ENCODE measurements around the gene PSD2. TPM values are rescaled to one million over a fixed set of nuclear protein-coding genes. Genes with fewer than 3 reads are reported as not detected.

The PSD2 gene
- total RNA-seq, result 0.21 TPM

DNA sequence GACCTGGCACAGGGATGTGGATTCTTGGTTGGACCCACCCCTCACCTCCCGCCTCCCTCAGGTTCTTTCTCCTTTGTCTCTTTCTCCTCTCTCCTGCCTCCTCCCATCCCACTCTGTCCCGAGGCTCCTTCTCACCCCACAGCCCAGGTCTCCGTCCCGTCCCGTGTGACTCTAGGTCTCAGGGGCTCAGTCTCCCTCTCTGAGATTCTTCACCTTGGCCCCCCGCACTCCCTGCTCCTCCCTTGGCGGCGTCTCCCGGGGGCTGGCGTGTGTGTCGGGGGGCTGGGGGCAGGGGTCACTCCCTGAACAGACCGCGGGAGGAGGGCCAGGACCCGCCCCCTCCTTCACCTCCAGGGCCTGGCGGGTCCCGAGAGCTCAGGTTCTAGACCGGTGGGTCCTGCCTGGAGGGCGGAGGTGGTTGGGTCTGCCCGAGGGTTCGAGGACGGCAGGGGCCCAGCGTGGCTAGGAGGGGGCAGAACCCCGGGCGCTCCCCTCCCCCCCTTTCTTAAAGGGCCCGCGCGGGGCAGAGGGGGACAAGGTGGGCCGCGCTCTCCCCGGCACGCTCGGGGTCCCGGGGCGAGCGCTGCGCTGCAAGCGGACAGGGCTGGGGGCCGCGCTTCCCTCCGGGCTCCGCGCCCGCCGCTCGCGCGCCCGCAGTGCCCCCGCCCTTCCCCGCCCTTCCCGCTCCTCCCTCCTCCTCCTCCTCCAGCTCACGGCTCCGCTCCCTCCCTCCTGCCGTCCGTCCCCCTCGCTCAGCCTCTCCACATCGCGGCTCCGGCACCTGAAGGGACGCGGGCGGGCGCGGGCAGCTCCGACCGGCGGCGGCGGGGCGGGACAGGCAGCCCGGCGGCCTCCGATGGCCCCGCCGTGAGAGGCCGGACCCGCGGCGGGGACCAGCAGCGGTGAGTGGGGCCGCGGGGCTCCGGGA is at the start of gene PSD2:
Gene PSD2, plus strand, starts transcription at position 735 of the 928 bp plus-strand sequence. CDS start 13,633 bp downstream, outside the sequence.
- no peak for DNase-seq (ENCODE audit: low spot score)

DNA sequence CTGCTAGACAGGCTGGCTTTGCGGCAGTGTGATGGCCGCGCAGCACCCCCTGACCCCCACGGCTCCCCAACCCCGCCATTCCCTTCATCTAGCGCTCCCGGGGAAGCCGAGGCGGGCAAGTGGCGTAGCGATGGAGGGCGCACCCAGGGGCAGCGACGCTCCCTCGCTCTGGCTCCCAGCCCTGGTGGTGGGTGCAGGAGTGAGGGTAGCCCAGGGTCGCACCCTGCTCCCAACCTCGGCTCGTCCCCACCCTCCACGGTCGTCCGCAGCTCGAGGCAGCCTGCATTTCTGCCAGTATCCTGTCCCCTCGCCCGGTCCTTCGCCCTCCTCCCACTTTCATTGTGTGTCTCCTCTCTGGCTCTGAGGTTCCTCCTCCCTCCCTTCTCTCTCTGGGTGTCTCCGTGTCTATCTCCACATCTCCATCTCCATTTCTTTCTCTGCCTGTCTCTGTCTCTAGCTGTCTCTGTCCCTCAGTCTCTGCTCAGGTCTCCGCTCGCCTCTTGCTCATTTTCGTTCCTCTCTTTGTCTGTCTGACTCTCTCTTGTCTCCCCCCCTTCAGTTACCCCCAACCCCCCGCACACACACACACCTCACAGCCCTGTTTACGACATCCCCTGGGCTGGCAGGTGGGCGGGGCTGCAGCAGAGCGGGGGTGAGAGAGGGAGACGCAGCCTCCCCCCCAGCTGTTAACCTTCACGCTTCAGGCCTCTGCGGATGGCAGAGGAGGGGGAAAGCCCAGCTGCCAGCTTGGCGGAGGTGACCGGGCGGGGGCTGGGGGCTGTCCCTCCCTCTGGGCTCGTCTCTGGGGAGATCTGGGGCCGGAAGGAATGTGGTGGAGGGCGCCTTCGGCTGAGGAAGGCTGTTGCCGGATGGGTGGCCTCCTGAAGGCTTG is 48.7 kb upstream of the PSD2 start:
- no peak for DNase-seq (ENCODE audit: low spot score)

DNA sequence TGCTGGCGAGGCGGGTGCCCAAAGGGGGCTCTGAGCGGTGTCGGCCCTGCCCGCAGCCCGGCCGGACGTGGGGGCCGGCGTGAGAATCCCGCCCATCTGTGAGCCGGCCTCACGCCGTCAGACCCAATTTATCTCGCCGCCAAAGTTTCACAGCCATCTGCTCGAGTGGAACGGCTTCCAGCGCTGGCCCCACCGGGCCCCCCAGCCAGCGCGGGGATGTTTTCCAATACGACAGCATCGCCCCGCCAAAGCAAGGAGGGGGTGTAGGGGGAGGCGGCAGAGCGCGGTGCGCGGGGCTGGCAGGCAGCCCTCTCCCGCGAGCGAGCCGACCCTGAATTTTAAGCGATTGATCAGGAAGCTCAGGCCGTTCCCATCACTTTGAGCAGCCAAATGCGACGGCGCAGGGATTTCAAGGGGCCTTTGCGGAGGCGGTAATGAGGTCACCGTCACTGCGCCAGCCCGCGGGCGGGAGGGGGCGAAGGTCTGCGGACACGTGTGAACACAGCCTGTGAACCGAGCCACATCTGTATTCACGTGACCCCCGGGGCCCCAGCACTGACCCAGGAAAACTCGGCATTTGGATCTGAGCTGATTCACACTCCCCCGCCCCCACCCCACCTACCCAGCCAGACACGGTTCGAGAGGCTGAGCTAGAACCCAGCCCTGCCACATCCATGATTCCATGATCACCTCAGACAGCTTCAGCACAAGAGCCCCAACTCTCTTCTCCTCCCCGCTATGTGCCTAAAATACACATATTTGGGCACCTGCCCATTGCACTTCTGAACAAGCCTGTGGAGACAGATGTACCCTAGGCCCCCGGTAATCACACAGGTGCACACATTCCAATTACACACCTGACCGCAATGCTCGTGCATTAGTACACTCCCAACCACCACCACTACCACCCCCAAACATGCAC is 47.8 kb upstream of the PSD2 start:
- DNase-seq (ENCODE audit: low spot score), result peak; percentile 56

DNA sequence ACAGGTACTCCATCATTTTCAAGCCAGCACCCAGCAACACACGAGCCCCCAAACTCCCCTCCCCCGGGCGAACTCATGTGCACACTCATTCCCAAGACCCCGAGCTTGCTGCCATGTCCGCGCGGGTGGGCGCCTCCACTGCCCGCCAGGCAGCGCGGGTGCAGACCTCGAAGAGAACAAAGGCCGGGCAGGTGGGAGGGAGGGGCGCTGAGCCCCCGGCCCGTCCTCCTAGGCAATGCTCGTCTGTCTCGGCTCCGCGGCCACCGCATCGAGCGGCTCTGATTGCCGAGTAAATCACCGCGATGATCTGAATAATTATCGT is 47.1 kb upstream of the PSD2 start:
- DNase-seq (ENCODE audit: low spot score), result no peak

DNA sequence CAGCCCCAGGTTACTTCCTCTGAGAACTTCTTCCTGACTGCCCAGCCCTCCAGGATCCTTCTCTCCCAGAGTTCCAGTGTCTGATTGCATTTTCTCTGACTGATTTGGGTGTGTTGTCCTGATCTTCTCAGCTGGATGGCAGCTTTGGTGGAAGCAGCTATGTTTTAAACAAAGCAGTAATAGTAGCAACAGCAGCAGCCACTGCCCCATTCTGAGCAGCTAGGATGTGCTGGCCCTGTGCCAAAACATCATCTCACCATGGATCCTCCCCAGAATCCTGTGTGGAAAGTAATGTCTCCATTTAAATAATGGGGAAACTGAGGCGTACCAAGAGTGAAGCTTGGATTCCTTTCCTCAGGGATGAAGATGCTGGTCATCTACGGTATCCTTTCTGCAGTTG is 46.4 kb upstream of the PSD2 start:
- DNase-seq (ENCODE audit: low spot score), result no peak

DNA sequence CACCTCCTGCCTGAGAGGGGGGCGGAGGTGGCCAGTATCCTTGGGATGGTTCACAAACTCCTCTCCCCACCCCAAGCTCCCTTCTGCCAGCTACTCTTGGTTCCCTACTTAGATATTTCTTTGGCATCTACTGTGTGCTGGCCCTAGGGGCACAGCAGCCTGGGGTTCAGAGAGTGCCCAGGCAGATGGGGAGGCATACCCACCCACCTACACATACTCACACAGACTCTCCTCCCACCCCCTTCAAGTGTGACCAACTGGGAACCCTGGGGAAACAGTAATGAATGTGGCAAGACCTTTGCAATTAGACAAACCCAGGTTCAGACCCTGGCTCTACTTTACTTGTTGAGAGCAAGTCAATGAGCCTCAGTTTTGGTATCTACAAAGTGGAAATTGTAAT is 44.4 kb upstream of the PSD2 start:
- no peak for DNase-seq (ENCODE audit: low spot score)

DNA sequence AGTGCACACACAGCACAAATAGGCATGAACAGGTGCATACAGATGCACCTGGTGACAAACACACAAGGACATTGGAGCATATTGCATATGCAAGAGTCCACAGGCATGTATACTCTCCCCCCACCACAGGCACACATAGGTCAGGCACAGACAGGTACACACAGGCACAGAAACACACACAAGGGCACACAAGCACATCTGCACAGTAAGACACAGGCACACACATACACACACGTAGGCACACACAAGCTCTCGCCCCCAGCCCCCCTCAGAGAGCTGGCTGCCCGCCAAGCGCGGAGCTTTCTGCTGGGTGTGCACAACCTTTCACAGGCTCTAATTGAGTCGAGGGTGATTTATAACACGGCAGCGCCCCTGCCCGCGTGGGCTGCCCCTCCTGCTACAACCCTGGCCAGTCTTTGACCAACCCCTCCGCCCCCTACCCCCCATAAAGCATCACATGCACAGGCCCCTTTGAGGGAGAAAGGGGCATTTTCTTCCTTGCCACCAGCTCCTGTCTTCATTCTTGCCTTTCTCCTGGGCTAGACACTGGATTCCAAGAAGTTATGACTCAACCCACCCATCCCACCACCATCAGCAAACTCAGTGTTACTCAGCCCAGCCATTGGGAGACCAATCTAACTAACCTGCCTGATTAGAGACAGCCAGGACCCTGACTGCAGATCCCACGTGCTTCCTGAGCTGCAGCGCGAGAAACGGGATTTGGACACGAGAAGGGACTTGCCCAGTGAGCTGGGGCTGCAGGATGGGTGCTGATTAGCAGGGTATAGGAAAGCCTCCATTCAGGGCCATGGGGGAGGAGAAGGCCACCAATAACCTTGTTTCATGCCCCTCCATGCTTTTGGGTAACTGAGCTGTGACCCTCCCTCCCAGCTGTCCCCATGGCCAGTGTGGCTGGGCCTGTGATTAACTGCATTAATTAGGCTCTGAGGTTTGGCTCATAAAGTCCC is 42.8 kb upstream of the PSD2 start:
- DNase-seq (ENCODE audit: low spot score), result no peak

DNA sequence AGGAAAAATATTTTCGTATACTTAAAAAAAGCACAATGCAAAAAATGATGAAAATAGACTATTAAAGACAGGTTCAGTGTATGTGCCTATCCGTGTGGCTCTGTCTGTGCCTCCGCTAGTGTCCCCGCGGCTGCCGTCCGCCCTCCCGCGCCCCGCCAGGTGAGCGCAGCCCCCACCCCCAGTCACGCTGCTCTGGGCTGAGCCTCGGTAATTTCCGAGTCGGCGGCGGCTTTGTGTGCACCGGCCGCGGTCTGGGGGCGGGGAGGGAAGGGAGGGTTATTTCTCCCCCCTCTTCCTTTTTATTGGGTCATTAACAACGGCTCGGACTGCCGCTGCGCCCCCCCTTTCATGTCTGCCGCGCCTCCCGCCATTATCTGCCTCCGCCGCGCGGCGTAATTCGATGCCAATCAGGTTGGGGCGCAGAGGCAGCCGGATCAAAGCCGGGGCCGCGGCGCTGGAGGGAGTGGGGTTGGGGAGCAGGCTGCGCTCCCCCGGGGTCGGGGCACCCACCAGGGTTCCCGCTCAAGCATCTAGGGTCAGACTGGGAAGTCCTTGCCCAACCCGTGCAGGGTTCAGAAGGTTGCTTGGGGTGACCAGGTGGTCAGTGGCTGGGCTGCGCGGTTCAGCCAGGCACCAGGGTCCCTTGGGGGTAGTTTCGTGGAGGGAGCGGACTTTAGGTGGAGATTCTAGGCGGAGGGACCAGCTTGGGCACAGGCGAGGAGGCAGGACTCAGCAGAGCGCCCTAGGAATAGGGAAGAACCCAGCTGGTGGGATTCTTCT is 39.5 kb upstream of the PSD2 start:
- no peak for DNase-seq (ENCODE audit: low spot score)

DNA sequence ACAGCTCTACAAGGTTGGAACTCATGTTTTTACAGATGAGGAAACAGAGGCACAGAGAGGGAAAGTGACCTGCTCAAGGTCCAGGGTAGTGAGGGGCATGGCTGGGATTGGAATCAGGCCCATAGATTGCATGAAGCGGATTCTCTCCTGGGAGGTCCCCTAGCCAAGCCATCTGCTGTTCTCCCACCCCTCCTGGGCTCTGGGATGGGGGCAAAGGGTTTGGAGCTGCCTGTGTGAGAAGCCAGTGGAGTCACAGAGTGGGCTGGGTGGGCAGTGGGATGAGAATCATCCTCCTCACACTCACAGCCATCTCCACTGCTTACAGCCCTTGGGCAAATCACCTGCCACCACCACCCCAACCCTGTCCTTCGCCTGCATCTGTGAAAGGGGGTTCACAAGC is 38.6 kb upstream of the PSD2 start:
- DNase-seq (ENCODE audit: low spot score), result no peak

DNA sequence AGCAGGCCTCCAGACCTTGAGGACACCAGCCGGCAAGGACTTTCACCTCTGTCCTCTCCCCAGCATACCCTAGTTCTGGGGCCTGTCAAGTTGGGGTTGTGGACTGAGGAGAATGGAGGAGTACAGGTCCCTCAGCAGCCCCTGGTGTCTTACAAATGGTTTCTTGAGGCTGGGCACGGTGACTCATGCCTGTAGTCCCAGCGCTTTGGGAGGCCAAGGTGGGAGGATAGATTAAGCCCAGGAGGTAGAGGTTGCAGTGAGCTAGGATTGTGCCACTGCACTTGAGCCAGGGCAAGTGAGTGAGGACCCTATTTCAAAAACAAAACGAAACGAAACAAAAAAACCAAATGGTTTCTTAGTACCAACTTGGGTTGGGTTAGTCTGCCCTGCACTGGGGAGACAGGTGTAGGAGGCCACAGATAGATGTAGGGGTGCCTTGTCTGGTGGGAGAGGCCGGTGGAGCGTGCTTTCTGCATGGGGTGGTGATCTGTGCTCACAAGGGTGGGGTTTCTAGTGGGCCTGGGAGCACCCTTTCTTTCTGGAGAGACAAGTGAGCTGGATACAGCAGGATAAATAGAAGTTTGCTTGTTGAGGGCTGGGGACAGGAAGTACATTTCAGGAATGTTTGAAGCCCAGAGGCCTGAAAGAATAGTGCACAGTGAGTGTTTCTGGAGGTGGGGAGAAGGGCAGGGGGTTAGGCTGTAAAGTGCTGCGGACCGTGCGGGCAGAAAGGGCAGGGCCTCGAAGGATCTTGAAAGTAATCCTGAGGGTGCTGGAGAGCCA is 37.7 kb upstream of the PSD2 start:
- no peak for DNase-seq (ENCODE audit: low spot score)

DNA sequence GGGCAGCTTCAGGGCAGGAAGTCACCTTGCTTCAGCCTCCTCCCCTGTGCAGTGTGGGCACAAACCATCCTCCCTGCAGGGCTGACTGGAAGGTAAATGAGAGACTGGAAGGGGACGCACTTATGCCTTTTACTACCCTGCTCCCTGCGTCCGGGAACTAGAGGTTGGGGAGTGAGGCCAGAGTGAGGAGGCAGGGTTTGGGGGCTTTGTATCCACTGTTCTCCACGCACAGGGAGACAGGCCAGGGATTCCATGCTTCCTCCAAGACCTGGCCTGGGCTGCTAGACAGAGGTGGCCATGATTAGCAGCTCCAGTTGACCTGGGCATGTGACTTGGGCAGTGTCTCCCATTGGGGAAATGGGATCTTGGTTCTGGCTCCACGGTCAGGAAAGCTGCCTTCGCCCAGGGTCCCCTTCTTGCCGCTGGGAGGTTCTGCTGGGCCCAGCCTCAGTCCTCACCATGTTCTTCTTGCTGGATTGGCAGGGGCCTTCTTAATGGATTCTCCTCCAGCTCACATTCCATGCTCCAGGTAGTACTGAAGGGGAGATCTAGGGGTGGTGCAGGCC is 37.0 kb upstream of the PSD2 start:
- DNase-seq (ENCODE audit: low spot score), result no peak

DNA sequence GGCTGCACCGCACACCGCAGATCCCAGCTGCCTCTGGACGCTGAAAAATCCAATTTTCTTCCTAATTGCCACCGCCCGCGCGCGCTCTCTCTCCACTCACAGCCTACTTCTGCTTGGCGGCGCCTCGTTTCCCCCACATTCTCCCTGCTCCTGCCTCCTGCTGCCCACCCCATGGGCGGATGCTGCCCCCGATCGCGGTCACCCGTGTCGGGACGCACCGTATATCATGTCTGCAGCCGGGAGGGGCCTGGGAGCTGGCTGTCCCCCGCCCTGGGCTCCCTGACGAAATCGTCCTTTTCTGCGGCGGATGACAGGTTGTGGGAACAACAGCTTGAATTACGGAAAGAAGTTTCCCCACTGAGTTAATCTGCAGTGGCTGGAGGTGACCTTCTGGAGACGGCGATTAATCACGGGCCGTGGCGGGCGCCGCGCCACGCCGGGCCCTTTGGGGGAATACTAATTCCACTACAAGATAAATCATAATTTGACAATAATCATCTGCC is 36.3 kb upstream of the PSD2 start:
- DNase-seq (ENCODE audit: low spot score), result no peak

DNA sequence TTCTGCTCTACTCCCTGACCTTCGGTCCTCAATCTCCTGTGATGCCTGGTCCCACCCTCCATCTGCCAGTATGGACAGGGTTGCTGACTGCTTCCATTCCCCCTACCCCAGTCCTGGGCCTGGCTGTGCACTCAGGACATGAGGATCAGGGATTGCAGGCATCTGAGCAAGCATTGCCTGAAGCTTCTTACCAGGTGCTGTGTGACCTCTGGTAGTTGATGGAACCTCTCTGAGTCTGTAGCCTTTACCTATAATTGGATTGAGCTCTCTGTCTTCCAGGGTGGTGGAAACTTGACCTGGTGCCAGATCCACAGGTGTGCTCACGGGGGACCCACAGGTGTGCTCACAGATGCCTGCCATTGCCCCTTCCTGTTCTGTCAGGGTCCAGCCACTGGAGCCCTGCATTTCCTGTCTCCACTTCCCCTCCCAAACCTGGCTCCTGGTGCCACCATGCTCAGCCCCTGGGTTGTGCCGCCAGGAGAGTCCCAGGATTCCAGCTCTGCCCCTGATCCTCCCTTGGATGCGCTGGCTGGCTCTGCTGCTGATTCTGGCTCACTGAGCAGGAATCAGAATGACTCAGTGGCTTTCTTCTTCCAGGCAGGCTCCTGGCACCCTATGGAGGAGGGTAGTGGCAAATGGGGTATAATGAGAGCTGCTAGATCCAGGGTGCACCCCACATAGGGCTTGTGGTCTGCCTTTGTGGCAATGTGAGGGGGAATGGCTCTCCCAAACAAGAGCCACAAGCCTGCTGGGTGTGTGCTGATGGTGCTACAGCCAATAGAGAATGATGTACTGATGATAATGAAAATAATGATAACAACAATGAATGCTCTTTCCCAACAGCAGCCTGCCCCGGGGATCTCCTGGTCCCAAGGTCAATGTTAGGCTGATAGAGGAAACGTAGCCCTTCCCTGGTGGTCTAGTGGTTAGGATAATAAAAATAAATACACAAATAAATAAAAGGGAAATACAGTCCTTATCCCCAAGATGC is 35.2 kb upstream of the PSD2 start:
- DNase-seq (ENCODE audit: low spot score), result no peak

DNA sequence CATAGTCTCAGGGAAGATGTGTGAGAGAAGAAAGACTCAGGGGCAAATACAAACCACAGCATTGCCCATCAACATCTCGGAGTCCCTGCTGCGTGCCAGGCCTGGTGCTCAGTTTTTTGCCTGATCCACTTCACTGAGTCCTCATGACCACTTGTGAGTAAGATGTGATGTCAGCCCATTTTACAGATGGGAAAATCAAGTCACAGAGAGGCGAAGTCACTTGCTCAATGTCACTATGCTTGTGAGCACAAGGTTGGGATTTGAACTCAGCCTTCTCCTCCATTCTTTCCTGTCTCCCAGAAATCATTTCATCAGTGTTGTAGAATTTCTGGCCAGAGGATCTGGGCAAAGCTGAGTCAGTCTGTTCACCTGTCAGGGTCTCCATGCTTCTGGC is 34.6 kb upstream of the PSD2 start:
- DNase-seq (ENCODE audit: low spot score), result no peak

DNA sequence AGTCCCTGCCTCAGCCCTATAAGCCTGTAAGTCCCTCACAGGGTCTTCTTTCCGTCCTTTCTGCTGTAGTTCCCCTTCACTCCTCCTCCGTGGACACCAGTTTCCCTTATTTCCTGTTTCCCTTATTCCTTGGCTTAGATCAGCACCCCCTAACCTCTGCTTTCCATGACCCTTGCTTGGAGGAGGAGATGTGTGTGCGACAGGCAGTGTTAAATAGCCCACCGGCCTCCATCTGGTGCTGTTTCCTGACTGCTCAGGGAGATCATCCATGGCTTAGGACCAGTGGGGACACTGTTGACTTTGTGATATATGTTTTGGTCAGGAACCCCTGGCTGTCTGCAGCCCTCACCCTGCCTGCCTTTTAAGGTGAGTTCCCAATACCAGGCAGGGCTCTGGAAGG is 34.1 kb upstream of the PSD2 start:
- no peak for DNase-seq (ENCODE audit: low spot score)

DNA sequence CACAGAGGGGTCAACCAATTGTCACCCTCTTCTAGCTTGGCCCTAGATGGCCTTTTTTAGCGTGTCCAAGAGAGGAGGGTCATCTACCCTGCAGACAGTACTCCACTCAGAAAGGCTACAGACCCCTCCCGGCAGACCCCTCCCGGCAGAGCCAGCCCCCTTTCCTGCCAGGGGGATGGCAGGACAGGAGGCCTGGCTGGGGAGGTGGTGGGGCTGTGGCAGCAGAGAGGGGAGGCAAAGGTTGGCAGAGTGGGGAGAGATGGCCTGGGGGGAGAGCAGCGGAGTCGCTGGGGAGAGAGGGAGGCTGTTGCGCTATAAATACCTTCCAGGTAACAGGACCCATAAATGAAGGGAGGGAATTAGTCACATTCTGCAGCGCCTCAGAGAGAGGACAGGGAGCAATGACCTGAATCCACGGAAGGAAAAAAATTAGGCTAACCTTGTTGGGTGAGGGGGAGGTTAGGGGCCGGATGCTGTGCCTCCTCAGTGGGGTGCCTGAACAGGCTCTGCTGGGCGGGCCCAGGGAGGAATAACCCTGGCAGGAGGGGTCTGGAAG is 32.9 kb upstream of the PSD2 start:
- no peak for DNase-seq (ENCODE audit: low spot score)
